MCF 10A (cell line): ENCODE results near the gene LRCOL1. TPM values are rescaled to one million over a fixed set of nuclear protein-coding genes. Genes with fewer than 3 reads are reported as not detected.

Experiments
- Bru-seq: library from RNA; stranded (reverse); fragments of 400-500 nt; gene quantifications from one replicate; lab custom pipeline; 2021; lab: Mats Ljungman, UMichigan
- BruChase-seq, 2 experiments: library from RNA; stranded (reverse); fragments of 400-500 nt; gene quantifications; one replicate each; lab custom pipeline; 2021; lab: Mats Ljungman, UMichigan
- BruUV-seq: library from RNA; stranded (reverse); fragments of 400-500 nt; replicated peaks from 2 replicates; lab custom pipeline; 2021; lab: Mats Ljungman, UMichigan
- CTCF ChIA-PET: fragments of 300-600 bp; sonication (Branson Sonifier 250); formaldehyde crosslinking; extraction: SDS; loops from one replicate; lab custom pipeline; 2021; ENCODE audit warnings: antibody characterized with exemption, inconsistent platforms; lab: Yijun Ruan, JAX
- POLR2A ChIA-PET: fragments of 300-600, 350-650 bp; sonication (Branson Sonifier 250); formaldehyde crosslinking; extraction: SDS; loops from one replicate; lab custom pipeline; 2020; ENCODE audit warnings: antibody characterized with exemption, inconsistent platforms; lab: Yijun Ruan, JAX
- DNase-seq: peaks from one replicate; pipeline ENCODE4 v3.0.0-alpha.2; 2018; ENCODE audit not compliant: unreplicated experiment
- H3K27ac Mint-ChIP-seq: one replicate; pipeline ENCODE4 v1.8.0; 2022; ENCODE audit warnings: mild to moderate bottlenecking, low read depth, mixed read lengths; ENCODE audit not compliant: unreplicated experiment
- H3K27me3 Mint-ChIP-seq: one replicate; pipeline ENCODE4 v1.8.0; 2022; ENCODE audit warnings: mixed read lengths; ENCODE audit not compliant: insufficient read depth, unreplicated experiment
- H3K36me3 Mint-ChIP-seq: one replicate; pipeline ENCODE4 v1.8.0; 2022; ENCODE audit warnings: mild to moderate bottlenecking, moderate library complexity, mixed read lengths; ENCODE audit not compliant: insufficient read depth, unreplicated experiment
- H3K4me1 Mint-ChIP-seq: one replicate; pipeline ENCODE4 v1.8.0; 2022; ENCODE audit warnings: mixed read lengths; ENCODE audit not compliant: insufficient read depth, unreplicated experiment
- H3K4me3 Mint-ChIP-seq: one replicate; pipeline ENCODE4 v1.8.0; 2022; ENCODE audit warnings: mild to moderate bottlenecking, moderate library complexity, mixed read lengths; ENCODE audit not compliant: unreplicated experiment
- H3K9me3 Mint-ChIP-seq: one replicate; pipeline ENCODE4 v1.8.0; 2022; ENCODE audit warnings: mixed read lengths; ENCODE audit not compliant: unreplicated experiment
- CTCF ChIP-seq: fragments of 200-600 bp; IDR thresholded peaks from one replicate; pipeline ENCODE4 v1.8.0; 2022; ENCODE audit warnings: antibody characterized with exemption, mild to moderate bottlenecking; ENCODE audit not compliant: unreplicated experiment
- intact Hi-C: fragments of 100-400 bp; cut with micrococcal nuclease; formaldehyde crosslinking; loops from 2 replicates; pipeline ENCODE4 v1.14.1; 2022
- long read RNA-seq: library from polyadenylated mRNA; stranded (forward); transcript quantifications from one replicate; pipeline ENCODE4 v2.0.0, GENCODE V29; 2022
- total RNA-seq: library from RNA; stranded (reverse); gene quantifications from 2 replicates; pipeline ENCODE4 v1.2.3, GENCODE V29; 2022

The LRCOL1 gene
- total RNA-seq = not detected in 2 replicates
- not detected for Bru-seq, nascent RNA
- percentile 30 among the genes with signal in this experiment for BruChase-seq, experiment 1, labeled RNA remaining after a 6-hour chase
- not detected for BruChase-seq, experiment 2, labeled RNA remaining after a 2-hour chase
- long read RNA-seq = 0 reads

GRCh38 chr12:132610051-132610759 lies at the start of gene LRCOL1:
Gene LRCOL1, minus strand, starts transcription at chr12:132610582. Its CDS starts 4,331 bp downstream, at chr12:132606251.
- no TSS peak for BruUV-seq
- ChIA-PET POLR2A (interaction anchor here (0.7 kb wide), 1 partner anchor 30 kb away, joined by 3 read pairs; no protein-coding TSS in a partner anchor), CTCF (interaction anchor here (0.9 to 4.1 kb wide), 3 partner anchors 11 to 195 kb away, joined by 3 to 27 read pairs (median 5); no protein-coding TSS in a partner anchor)
- H3K27ac Mint-ChIP-seq = no peak within 1 kb of the TSS
- H3K4me1 Mint-ChIP-seq = no peaks in the 10 kb centered on the region
- H3K4me3 Mint-ChIP-seq = no peak within 1 kb of the TSS
- peaks cover 59% of the 10 kb centered on the region for H3K27me3 Mint-ChIP-seq
- no peak for TF ChIP-seq CTCF
- intact Hi-C loops = loop anchor here (10.0 kb wide), 1 partner anchor 455 kb away; no protein-coding TSS in a partner anchor
- H3K36me3 Mint-ChIP-seq = peaks cover 6% of the 10 kb centered on the region
- no peak for DNase-seq
- no peaks in the 10 kb centered on the region for H3K9me3 Mint-ChIP-seq

- TF ChIP-seq CTCF = no peak
- no TSS peak for BruUV-seq
- POLR2A ChIA-PET = no interaction called here
- no peaks in the 10 kb centered on the region for H3K9me3 Mint-ChIP-seq
- CTCF ChIA-PET = no interaction called here
- intact Hi-C loops = no loop called here
- no peaks in the 10 kb centered on the region for H3K27me3 Mint-ChIP-seq
- DNase-seq = no peak
- no peak overlapping the region for H3K27ac Mint-ChIP-seq
- no peaks in the 10 kb centered on the region for H3K4me1 Mint-ChIP-seq
- no peak overlapping the region for H3K4me3 Mint-ChIP-seq
- peaks cover 62% of the 10 kb centered on the region for H3K36me3 Mint-ChIP-seq
These were observed 49.7 kb upstream of the LRCOL1 start for GRCh38 chr12:132660052-132660451.

GRCh38 chr12:132659146-132659545 lies 48.8 kb upstream of the LRCOL1 start:
- no TSS peak for BruUV-seq
- no peaks in the 10 kb centered on the region for H3K9me3 Mint-ChIP-seq
- no peak for TF ChIP-seq CTCF
- H3K27ac Mint-ChIP-seq = no peak overlapping the region
- peaks cover 70% of the 10 kb centered on the region for H3K36me3 Mint-ChIP-seq
- no peak overlapping the region for H3K4me3 Mint-ChIP-seq
- intact Hi-C loops = no loop called here
- DNase-seq = no peak
- H3K4me1 Mint-ChIP-seq = no peaks in the 10 kb centered on the region
- ChIA-PET POLR2A (no interaction called here), CTCF (interaction anchor here (0.6 kb wide), 1 partner anchor 85 kb away, joined by 3 read pairs; no protein-coding TSS in a partner anchor)
- H3K27me3 Mint-ChIP-seq = no peaks in the 10 kb centered on the region

- no peak overlapping the region for H3K27ac Mint-ChIP-seq
- no peaks in the 10 kb centered on the region for H3K4me1 Mint-ChIP-seq
- ChIA-PET CTCF (interaction anchor here (1.8 kb wide), 1 partner anchor 20 kb away, joined by 8 read pairs; no protein-coding TSS in a partner anchor), POLR2A (no interaction called here)
- peaks cover 75% of the 10 kb centered on the region for H3K36me3 Mint-ChIP-seq
- no peak for DNase-seq
- no TSS peak for BruUV-seq
- H3K27me3 Mint-ChIP-seq = no peaks in the 10 kb centered on the region
- TF ChIP-seq CTCF = no peak
- no peak overlapping the region for H3K4me3 Mint-ChIP-seq
- intact Hi-C loops = no loop called here
- H3K9me3 Mint-ChIP-seq = no peaks in the 10 kb centered on the region
These were observed 47.9 kb upstream of the LRCOL1 start for GRCh38 chr12:132658149-132658894.
